ENCODE results near the gene AFG3L2. TPM values are rescaled to one million over a fixed set of nuclear protein-coding genes. Genes with fewer than 3 reads are reported as not detected.

Gene AFG3L2
- polyA plus RNA-seq, 6 donors from 2014 or later = 21.8 to 32.6 (median 27.4) TPM

GRCh38 chr18:12296087-12296403 lies 81.0 kb downstream of the AFG3L2 start:
- no peak for DNase-seq
- no peak for ATAC-seq (ENCODE audit: low read depth in 2 of 2)
- no peak overlapping the region for H3K27ac Mint-ChIP-seq
- H3K36me3 Mint-ChIP-seq = no peaks in the 10 kb centered on the region
- H3K4me3 Mint-ChIP-seq = no peak overlapping the region
- H3K9me3 Mint-ChIP-seq = peaks cover 0 to 3% (median 0%) of the 10 kb centered on the region in 7 donors
- peaks cover 18 to 25% (median 24%) of the 10 kb centered on the region in 3 donors for H3K27me3 Mint-ChIP-seq
- H3K4me1 Mint-ChIP-seq = no peaks in the 10 kb centered on the region

DNA sequence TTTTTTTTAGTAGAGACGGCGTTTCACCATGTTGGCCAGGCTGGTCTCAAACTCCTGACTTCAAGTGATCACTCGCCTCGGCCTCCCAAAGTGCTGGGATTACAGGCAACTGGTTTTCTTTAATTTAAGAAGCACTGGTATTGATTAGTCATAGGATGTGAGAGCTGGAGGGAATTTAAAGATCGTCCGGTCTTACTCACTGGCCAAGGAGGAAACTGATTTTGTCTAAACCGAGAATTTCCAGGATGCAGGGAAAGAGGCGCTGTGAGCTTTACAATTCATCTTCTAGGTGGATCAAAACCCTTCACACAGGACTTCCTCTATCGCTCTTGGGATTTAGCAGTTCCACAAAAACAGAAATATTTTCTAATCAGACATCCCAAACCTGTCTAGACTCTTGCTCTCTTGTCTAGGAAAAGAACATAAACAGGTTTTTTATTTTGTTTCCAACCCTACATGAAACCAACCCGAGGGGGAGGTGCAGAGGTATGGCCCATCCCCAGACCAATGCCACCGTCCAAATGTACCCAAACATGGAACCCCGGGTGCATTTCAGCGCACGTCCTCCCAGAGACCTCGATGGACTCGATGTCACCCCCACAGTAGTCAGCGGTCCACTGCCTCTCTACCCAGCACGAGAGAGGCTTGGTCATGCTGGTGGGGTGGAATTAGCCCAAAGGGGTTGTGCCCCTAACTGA lies 81.5 kb downstream of the AFG3L2 start:
- no peaks in the 10 kb centered on the region for H3K4me1 Mint-ChIP-seq
- H3K9me3 Mint-ChIP-seq = peaks cover 0 to 3% (median 0%) of the 10 kb centered on the region in 7 donors
- peaks cover 18 to 24% (median 21%) of the 10 kb centered on the region in 3 donors for H3K27me3 Mint-ChIP-seq
- ATAC-seq (ENCODE audit: low read depth in 2 of 2) (no peak), DNase-seq (no peak)
- no peak overlapping the region for H3K27ac Mint-ChIP-seq
- no peaks in the 10 kb centered on the region for H3K36me3 Mint-ChIP-seq
- H3K4me3 Mint-ChIP-seq = no peak overlapping the region

GRCh38 chr18:12293831-12294230 lies 83.2 kb downstream of the AFG3L2 start:
- Mint-ChIP-seq H3K4me1 (peaks cover 0 to under 1% (median 0%) of the 10 kb centered on the region in 3 donors), H3K9me3 (peaks cover 0 to 3% (median 0%) of the 10 kb centered on the region in 7 donors), H3K36me3 (peaks cover 0 to 4% of the 10 kb centered on the region in 2 donors), H3K4me3 (no peak overlapping the region), H3K27me3 (peaks cover 15 to 30% (median 30%) of the 10 kb centered on the region in 3 donors), H3K27ac (no peak overlapping the region)
- ATAC-seq (ENCODE audit: low read depth in 2 of 2) (no peak), DNase-seq (no peak)

GRCh38 chr18:12291690-12292089 lies 85.3 kb downstream of the AFG3L2 start:
- Mint-ChIP-seq H3K36me3 (peaks cover 0 to 6% of the 10 kb centered on the region in 2 donors), H3K27me3 (peaks cover 25 to 42% (median 38%) of the 10 kb centered on the region in 3 donors), H3K4me3 (no peak overlapping the region), H3K27ac (no peak overlapping the region), H3K9me3 (no peaks in the 10 kb centered on the region), H3K4me1 (peaks cover 3 to 13% (median 9%) of the 10 kb centered on the region in 3 donors)
- peak in 1 of 2 donors; percentile 49 for ATAC-seq (ENCODE audit: low read depth in 2 of 2)
- DNase-seq = no peak

DNA sequence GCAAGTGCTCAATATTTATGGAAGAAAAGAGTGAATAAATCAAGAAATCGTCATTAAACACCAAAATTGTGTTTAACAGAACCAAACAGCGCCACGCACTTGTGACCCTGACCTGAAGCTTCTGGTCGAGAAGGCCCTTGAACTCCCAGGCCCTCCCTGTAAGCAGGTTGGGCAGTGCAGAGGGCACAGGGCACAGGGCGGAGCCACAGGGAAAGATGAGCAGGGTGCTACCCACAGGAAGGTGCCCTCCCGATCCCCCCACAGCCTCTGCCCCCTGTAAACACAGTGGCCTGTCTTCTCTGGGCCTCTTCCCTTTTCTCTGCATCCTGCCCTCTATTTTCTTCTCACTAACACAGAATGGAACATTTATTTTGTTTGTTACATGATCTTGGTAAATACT lies 85.9 kb downstream of the AFG3L2 start:
- Mint-ChIP-seq H3K4me1 (peaks cover 3 to 13% (median 9%) of the 10 kb centered on the region in 3 donors), H3K27ac (no peak overlapping the region)

DNA sequence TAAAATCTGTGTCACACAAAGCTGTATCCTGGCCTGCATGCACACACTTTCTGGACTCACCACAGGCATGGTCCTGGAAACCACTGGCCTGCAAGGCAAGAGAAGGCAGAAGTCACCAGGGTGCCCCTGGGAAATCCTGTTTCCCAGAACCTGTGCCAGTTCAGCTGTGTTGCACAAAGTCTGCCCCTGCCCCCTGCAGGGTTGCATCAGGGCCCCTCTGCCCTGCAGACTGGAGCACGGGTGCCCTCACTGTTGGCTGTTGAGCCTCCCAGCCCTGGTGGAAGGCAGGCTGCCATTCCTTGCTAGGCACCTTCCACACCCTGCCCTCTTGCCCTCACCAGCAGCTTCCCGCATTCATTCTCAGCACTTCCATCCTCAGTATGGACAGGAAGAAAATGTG lies 86.9 kb downstream of the AFG3L2 start:
- Mint-ChIP-seq H3K36me3 (peaks cover 0 to 6% of the 10 kb centered on the region in 2 donors), H3K4me1 (peaks cover 3 to 13% (median 9%) of the 10 kb centered on the region in 3 donors), H3K27ac (no peak overlapping the region), H3K9me3 (no peaks in the 10 kb centered on the region), H3K4me3 (no peak overlapping the region), H3K27me3 (peaks cover 25 to 44% (median 40%) of the 10 kb centered on the region in 3 donors)
- ATAC-seq (ENCODE audit: low read depth in 2 of 2) (no peak), DNase-seq (no peak)

More for the DNA sequence above, 85.9 kb downstream of the AFG3L2 start:
- ATAC-seq (ENCODE audit: low read depth in 2 of 2) (no peak), DNase-seq (no peak)
- peaks cover 25 to 42% (median 38%) of the 10 kb centered on the region in 3 donors for H3K27me3 Mint-ChIP-seq
- peaks cover 0 to 6% of the 10 kb centered on the region in 2 donors for H3K36me3 Mint-ChIP-seq
- no peaks in the 10 kb centered on the region for H3K9me3 Mint-ChIP-seq
- H3K4me3 Mint-ChIP-seq = no peak overlapping the region

DNA sequence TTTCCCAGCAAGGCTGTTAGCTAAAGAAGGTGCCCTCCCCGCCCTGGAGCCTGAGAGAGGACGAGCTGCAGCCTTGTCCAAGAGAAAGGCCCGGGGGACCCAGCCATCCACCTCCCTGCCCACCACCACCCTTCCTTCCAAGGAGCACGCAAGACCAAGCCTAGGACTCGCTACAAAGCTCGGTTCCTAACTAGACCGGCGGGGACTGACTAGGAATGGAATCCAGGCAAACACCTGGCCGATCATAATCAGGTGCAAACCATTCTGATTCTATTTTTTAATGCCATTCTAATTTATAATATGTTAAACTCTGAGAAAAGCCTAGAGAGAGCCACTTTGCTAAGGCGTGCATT lies 88.6 kb downstream of the AFG3L2 start:
- ATAC-seq (ENCODE audit: low read depth in 2 of 2) = no peak
- H3K27me3 Mint-ChIP-seq = peaks cover 31 to 57% (median 43%) of the 10 kb centered on the region in 3 donors
- H3K4me3 Mint-ChIP-seq = peak overlapping the region in 5 of 8 donors; percentile 13 to 71 (median 49)

GRCh38 chr18:12287684-12288402 lies 89.2 kb downstream of the AFG3L2 start:
- H3K4me1 Mint-ChIP-seq = peaks cover 3 to 13% (median 9%) of the 10 kb centered on the region in 3 donors
- H3K4me3 Mint-ChIP-seq = peak overlapping the region in 7 of 8 donors; percentile 15 to 84 (median 56)
- H3K27me3 Mint-ChIP-seq = peaks cover 27 to 54% (median 48%) of the 10 kb centered on the region in 3 donors

More for the DNA sequence above, 88.6 kb downstream of the AFG3L2 start:
- DNase-seq = no peak
- H3K9me3 Mint-ChIP-seq = no peaks in the 10 kb centered on the region
- peaks cover 0 to 6% of the 10 kb centered on the region in 2 donors for H3K36me3 Mint-ChIP-seq
- peaks cover 3 to 13% (median 9%) of the 10 kb centered on the region in 3 donors for H3K4me1 Mint-ChIP-seq
- no peak overlapping the region for H3K27ac Mint-ChIP-seq

DNA sequence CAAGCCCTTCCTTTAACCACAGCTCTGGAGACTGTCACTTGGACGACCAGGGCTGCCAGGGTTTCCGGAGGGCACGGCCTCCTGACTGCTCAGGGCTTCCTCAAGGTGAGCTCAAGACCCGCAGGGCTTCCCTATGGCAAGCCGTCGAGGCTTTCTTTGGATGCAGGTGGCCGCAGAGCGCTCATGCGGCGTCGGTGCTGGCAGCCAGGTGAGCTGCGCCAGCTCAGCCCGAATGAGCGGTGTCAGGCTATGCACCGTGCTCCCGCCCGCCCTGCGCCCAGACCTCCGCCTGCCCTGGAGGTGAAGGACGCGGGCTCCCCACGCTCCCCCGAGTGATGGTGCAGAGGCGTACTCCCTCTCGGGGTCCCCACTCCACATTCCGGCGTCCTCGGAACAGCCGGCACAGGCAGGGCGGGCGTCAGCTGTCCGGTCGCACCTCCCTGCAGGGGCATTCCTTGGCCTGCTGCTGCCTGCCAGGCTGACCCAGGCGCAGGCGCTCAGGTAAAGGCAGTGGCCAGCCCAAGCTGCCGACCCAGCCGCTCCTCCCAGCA lies 89.8 kb downstream of the AFG3L2 start:
- Mint-ChIP-seq H3K4me1 (peaks cover 3 to 13% (median 9%) of the 10 kb centered on the region in 3 donors), H3K27ac (no peak overlapping the region), H3K27me3 (peaks cover 27 to 57% (median 52%) of the 10 kb centered on the region in 3 donors), H3K36me3 (peaks cover 0 to 6% of the 10 kb centered on the region in 2 donors), H3K4me3 (peak overlapping the region in 3 of 8 donors; percentile 49 to 84 (median 56)), H3K9me3 (no peaks in the 10 kb centered on the region)
- ATAC-seq (ENCODE audit: low read depth in 2 of 2) = no peak
- no peak for DNase-seq

More at GRCh38 chr18:12287684-12288402, 89.2 kb downstream of the AFG3L2 start:
- Mint-ChIP-seq H3K36me3 (peaks cover 0 to 6% of the 10 kb centered on the region in 2 donors), H3K9me3 (no peaks in the 10 kb centered on the region), H3K27ac (no peak overlapping the region)
- peak in 1 of 2 donors; percentile 43 for ATAC-seq (ENCODE audit: low read depth in 2 of 2)
- DNase-seq = no peak

- no peak for DNase-seq
- Mint-ChIP-seq H3K9me3 (no peaks in the 10 kb centered on the region), H3K27me3 (peaks cover 15 to 39% (median 34%) of the 10 kb centered on the region in 3 donors), H3K27ac (no peak overlapping the region), H3K4me3 (no peak overlapping the region), H3K4me1 (peaks cover 3 to 11% (median 9%) of the 10 kb centered on the region in 3 donors), H3K36me3 (peaks cover 0 to under 1% of the 10 kb centered on the region in 2 donors)
- ATAC-seq (ENCODE audit: low read depth in 2 of 2) = no peak
Observed at GRCh38 chr18:12283666-12284065, 93.4 kb downstream of the AFG3L2 start.

DNA sequence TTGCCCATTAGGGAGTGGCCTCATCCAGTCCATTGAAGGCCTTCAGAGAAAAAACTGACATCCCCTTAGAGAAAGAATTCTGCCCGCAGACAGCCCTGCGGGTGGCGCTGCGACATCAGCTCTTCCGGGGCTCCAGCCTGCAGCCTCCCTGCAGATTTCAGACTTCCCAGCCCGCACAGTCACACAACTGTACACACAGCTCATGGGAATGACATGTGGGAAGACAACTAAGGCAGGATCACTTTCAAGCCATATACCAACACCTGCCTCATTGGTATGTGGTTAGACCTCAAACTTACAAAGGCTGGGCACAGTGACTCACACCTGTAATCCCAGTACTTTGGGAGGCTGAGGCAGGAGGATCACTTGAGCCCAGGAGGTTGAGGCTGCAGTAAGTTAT lies 93.8 kb downstream of the AFG3L2 start:
- ATAC-seq (ENCODE audit: low read depth in 2 of 2) = no peak
- no peak overlapping the region for H3K4me3 Mint-ChIP-seq

DNA sequence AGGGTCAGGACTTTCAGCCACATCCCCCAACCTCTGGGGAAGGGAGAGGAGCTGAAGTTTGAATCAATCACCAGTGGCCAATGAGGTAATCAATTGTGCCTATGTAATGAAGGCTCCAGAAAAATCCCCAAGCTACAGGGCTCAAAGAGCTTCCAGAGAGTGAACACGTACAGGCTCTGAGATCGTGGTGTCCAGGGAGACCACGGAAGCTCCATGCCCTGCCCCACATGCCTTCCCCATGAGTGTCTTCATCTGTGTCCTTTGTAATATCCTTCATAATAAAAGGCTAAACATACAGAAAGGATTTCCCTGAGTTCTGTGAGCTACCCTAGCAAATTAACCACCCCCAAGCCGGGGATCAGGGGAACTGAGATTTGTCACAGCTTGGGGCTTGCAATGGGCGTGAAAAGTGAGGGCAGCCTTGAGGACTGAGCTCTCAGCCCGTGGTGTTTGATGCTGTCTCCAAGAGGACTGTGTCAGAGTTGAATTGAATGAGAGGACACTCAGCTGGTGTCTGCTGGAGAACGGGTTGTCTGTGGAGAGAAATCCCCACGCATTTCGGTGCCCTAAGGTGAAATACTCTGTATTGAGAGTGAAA lies 94.5 kb downstream of the AFG3L2 start:
- no peaks in the 10 kb centered on the region for H3K9me3 Mint-ChIP-seq
- H3K4me1 Mint-ChIP-seq = peaks cover 0 to 3% (median 0%) of the 10 kb centered on the region in 3 donors
- no peak overlapping the region for H3K4me3 Mint-ChIP-seq
- H3K36me3 Mint-ChIP-seq = no peaks in the 10 kb centered on the region
- DNase-seq (no peak), ATAC-seq (ENCODE audit: low read depth in 2 of 2) (no peak)
- H3K27ac Mint-ChIP-seq = no peak overlapping the region
- peaks cover 6 to 28% (median 23%) of the 10 kb centered on the region in 3 donors for H3K27me3 Mint-ChIP-seq

More for the DNA sequence above, 93.8 kb downstream of the AFG3L2 start:
- Mint-ChIP-seq H3K9me3 (no peaks in the 10 kb centered on the region), H3K27ac (no peak overlapping the region), H3K27me3 (peaks cover 11 to 35% (median 30%) of the 10 kb centered on the region in 3 donors), H3K4me1 (peaks cover 3 to 9% (median 7%) of the 10 kb centered on the region in 3 donors), H3K36me3 (no peaks in the 10 kb centered on the region)
- no peak for DNase-seq

DNA sequence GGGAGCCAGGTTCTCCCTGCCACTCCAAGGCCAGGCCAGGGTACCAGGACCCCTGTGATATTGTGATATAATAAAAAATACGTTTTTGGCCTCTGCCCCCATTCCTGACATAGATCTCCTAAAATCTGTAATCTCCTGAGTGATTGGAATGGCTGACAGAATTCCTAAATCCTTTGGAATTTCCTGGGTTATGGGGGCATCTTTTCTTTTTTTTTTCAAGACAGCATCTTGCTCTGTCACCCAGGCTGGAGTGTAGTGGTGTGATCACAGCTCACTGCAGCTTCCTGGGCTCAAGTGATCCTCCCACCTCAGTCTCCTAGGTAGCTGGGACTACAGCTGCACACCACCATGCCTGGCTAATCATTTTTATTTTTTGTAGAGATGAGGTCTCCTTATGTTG lies 95.2 kb downstream of the AFG3L2 start:
- no peak for DNase-seq
- H3K4me1 Mint-ChIP-seq = no peaks in the 10 kb centered on the region
- H3K4me3 Mint-ChIP-seq = no peak overlapping the region
- H3K36me3 Mint-ChIP-seq = no peaks in the 10 kb centered on the region
- no peak overlapping the region for H3K27ac Mint-ChIP-seq
- ATAC-seq (ENCODE audit: low read depth in 2 of 2) = no peak
- peaks cover 6 to 29% (median 28%) of the 10 kb centered on the region in 3 donors for H3K27me3 Mint-ChIP-seq
- H3K9me3 Mint-ChIP-seq = no peaks in the 10 kb centered on the region
